Measurements from ENCODE around the gene TRAPPC6A.

The TRAPPC6A gene

GRCh38 chr19:45151821-45152503 lies 26.1 kb downstream of the TRAPPC6A start:
- FAIRE-seq: no peak
- TF ChIP-seq POLR2AphosphoS5 (IDR thresholded peaks at IDR 0.05; ENCODE audit: low read depth, low read length) (no peak), POLR2A (IDR thresholded peaks at IDR 0.05; ENCODE audit: low read depth, low read length) (no peak)
- peak; percentile 15 for DNase-seq (ENCODE audit: insufficient read length)

GRCh38 chr19:45151320-45151719 lies 26.7 kb downstream of the TRAPPC6A start:
- no peak for TF ChIP-seq TAF1 (IDR thresholded peaks at IDR 0.05; ENCODE audit: borderline replicate concordance, low read depth, low read length)
- DNase-seq (ENCODE audit: insufficient read length) (peak; percentile 19), FAIRE-seq (no peak)

- FAIRE-seq: no peak
- DNase-seq (ENCODE audit: insufficient read length): peak; percentile 17
- TF ChIP-seq POLR2A (IDR thresholded peaks at IDR 0.05; ENCODE audit: low read depth, low read length) (no peak), TAF1 (IDR thresholded peaks at IDR 0.05; ENCODE audit: borderline replicate concordance, low read depth, low read length) (no peak), POLR2AphosphoS5 (IDR thresholded peaks at IDR 0.05; ENCODE audit: low read depth, low read length) (no peak)
Observed at GRCh38 chr19:45150751-45151281, 27.2 kb downstream of the TRAPPC6A start.

- no peak for DNase-seq (ENCODE audit: insufficient read length)
- TF ChIP-seq TAF1 (IDR thresholded peaks at IDR 0.05; ENCODE audit: borderline replicate concordance, low read depth, low read length): no peak
- no peak for TF ChIP-seq POLR2AphosphoS5 (IDR thresholded peaks at IDR 0.05; ENCODE audit: low read depth, low read length)
- TF ChIP-seq POLR2A (IDR thresholded peaks at IDR 0.05; ENCODE audit: low read depth, low read length): no peak
- FAIRE-seq: no peak
Observed at GRCh38 chr19:45150180-45150579, 27.9 kb downstream of the TRAPPC6A start.

GRCh38 chr19:45149129-45149528 lies 28.9 kb downstream of the TRAPPC6A start:
- no peak for TF ChIP-seq TAF1 (IDR thresholded peaks at IDR 0.05; ENCODE audit: borderline replicate concordance, low read depth, low read length)
- TF ChIP-seq POLR2AphosphoS5 (IDR thresholded peaks at IDR 0.05; ENCODE audit: low read depth, low read length): no peak
- TF ChIP-seq POLR2A (IDR thresholded peaks at IDR 0.05; ENCODE audit: low read depth, low read length): no peak
- FAIRE-seq (no peak), DNase-seq (ENCODE audit: insufficient read length) (no peak)

- FAIRE-seq (no peak), DNase-seq (ENCODE audit: insufficient read length) (no peak)
- TF ChIP-seq POLR2A (IDR thresholded peaks at IDR 0.05; ENCODE audit: low read depth, low read length): no peak
- TF ChIP-seq TAF1 (IDR thresholded peaks at IDR 0.05; ENCODE audit: borderline replicate concordance, low read depth, low read length): no peak
- no peak for TF ChIP-seq POLR2AphosphoS5 (IDR thresholded peaks at IDR 0.05; ENCODE audit: low read depth, low read length)
Observed at GRCh38 chr19:45147835-45148676, 30.0 kb downstream of the TRAPPC6A start.

- no peak for TF ChIP-seq POLR2AphosphoS5 (IDR thresholded peaks at IDR 0.05; ENCODE audit: low read depth, low read length)
- no peak for TF ChIP-seq POLR2A (IDR thresholded peaks at IDR 0.05; ENCODE audit: low read depth, low read length)
- TF ChIP-seq TAF1 (IDR thresholded peaks at IDR 0.05; ENCODE audit: borderline replicate concordance, low read depth, low read length): no peak
- DNase-seq (ENCODE audit: insufficient read length): no peak
- no peak for FAIRE-seq
Observed at GRCh38 chr19:45146741-45147205, 31.3 kb downstream of the TRAPPC6A start.

GRCh38 chr19:45146251-45146650 lies 31.8 kb downstream of the TRAPPC6A start:
- DNase-seq (ENCODE audit: insufficient read length): peak; percentile 13
- FAIRE-seq: no peak
- TF ChIP-seq POLR2AphosphoS5 (IDR thresholded peaks at IDR 0.05; ENCODE audit: low read depth, low read length) (no peak), TAF1 (IDR thresholded peaks at IDR 0.05; ENCODE audit: borderline replicate concordance, low read depth, low read length) (no peak), POLR2A (IDR thresholded peaks at IDR 0.05; ENCODE audit: low read depth, low read length) (no peak)

GRCh38 chr19:45145270-45146189 lies 32.5 kb downstream of the TRAPPC6A start:
- FAIRE-seq: no peak
- peak; percentile 11 for DNase-seq (ENCODE audit: insufficient read length)
- no peak for TF ChIP-seq POLR2A (IDR thresholded peaks at IDR 0.05; ENCODE audit: low read depth, low read length)
- no peak for TF ChIP-seq TAF1 (IDR thresholded peaks at IDR 0.05; ENCODE audit: borderline replicate concordance, low read depth, low read length)
- TF ChIP-seq POLR2AphosphoS5 (IDR thresholded peaks at IDR 0.05; ENCODE audit: low read depth, low read length): no peak

GRCh38 chr19:45144431-45145269 lies 33.4 kb downstream of the TRAPPC6A start:
- peak; percentile 22 for DNase-seq (ENCODE audit: insufficient read length)
- no peak for FAIRE-seq
- TF ChIP-seq TAF1 (IDR thresholded peaks at IDR 0.05; ENCODE audit: borderline replicate concordance, low read depth, low read length) (no peak), POLR2A (IDR thresholded peaks at IDR 0.05; ENCODE audit: low read depth, low read length) (no peak), POLR2AphosphoS5 (IDR thresholded peaks at IDR 0.05; ENCODE audit: low read depth, low read length) (no peak)

Data from GM12892 (cell line).